Neural crest cell (in vitro differentiated cells): ENCODE measurements around the gene CPLX1. TPM values are rescaled to one million over a fixed set of nuclear protein-coding genes. Genes with fewer than 3 reads are reported as not detected.

Experiments
- DNase-seq: peaks from one replicate; pipeline ENCODE4 v3.0.0; 2021; ENCODE audit warnings: low read depth, mixed read lengths, low spot score
- H3K27ac Mint-ChIP-seq: one replicate; pipeline ENCODE4 v1.8.0; 2021; ENCODE audit warnings: mild to moderate bottlenecking, mixed read lengths; ENCODE audit not compliant: unreplicated experiment
- H3K27me3 Mint-ChIP-seq: 2 replicates; pipeline ENCODE4 v1.8.0; 2021; ENCODE audit warnings: low read depth, mild to moderate bottlenecking, mixed read lengths
- H3K36me3 Mint-ChIP-seq: 2 replicates; pipeline ENCODE4 v1.8.0; 2021; ENCODE audit warnings: low read depth, mild to moderate bottlenecking, mixed read lengths
- H3K4me1 Mint-ChIP-seq: 2 replicates; pipeline ENCODE4 v1.8.0; 2021; ENCODE audit warnings: mixed read lengths
- H3K4me3 Mint-ChIP-seq: one replicate; pipeline ENCODE4 v1.8.0; 2021; ENCODE audit warnings: mild to moderate bottlenecking, mixed read lengths
- H3K9me3 Mint-ChIP-seq: 2 replicates; pipeline ENCODE4 v1.8.0; 2021; ENCODE audit warnings: mixed read lengths
- total RNA-seq: library from RNA; stranded (reverse); gene quantifications from 2 replicates; pipeline ENCODE4 v1.2.1, GENCODE V29; 2021
- TF ChIP-seq, protein P1 (sequence below): fragments of 200-600 bp; sonication (generic); conservative IDR thresholded peaks from 2 replicates; pipeline ENCODE4 v1.5.0; 2021; ENCODE audit warnings: antibody characterized with exemption, mild to moderate bottlenecking

The CPLX1 gene
- total RNA-seq, 1 donor from 2014 or later, result 2.0 TPM

- Mint-ChIP-seq H3K27ac (no peak overlapping the region), H3K4me1 (no peaks in the 10 kb centered on the region), H3K9me3 (peaks cover 6% of the 10 kb centered on the region), H3K36me3 (peaks cover 12% of the 10 kb centered on the region), H3K4me3 (no peak overlapping the region), H3K27me3 (no peaks in the 10 kb centered on the region)
- DNase-seq, result no peak
- TF ChIP-seq, protein P1, sequence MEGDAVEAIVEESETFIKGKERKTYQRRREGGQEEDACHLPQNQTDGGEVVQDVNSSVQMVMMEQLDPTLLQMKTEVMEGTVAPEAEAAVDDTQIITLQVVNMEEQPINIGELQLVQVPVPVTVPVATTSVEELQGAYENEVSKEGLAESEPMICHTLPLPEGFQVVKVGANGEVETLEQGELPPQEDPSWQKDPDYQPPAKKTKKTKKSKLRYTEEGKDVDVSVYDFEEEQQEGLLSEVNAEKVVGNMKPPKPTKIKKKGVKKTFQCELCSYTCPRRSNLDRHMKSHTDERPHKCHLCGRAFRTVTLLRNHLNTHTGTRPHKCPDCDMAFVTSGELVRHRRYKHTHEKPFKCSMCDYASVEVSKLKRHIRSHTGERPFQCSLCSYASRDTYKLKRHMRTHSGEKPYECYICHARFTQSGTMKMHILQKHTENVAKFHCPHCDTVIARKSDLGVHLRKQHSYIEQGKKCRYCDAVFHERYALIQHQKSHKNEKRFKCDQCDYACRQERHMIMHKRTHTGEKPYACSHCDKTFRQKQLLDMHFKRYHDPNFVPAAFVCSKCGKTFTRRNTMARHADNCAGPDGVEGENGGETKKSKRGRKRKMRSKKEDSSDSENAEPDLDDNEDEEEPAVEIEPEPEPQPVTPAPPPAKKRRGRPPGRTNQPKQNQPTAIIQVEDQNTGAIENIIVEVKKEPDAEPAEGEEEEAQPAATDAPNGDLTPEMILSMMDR, result no peak
These were observed 9.4 kb upstream of the CPLX1 start for GRCh38 chr4:835148-836002.

- peaks cover 6% of the 10 kb centered on the region for H3K36me3 Mint-ChIP-seq
- DNase-seq, result no peak
- no peak overlapping the region for H3K27ac Mint-ChIP-seq
- TF ChIP-seq, protein P1, result no peak
- H3K4me3 Mint-ChIP-seq, result no peak overlapping the region
- H3K27me3 Mint-ChIP-seq, result peaks cover under 1% of the 10 kb centered on the region
- peaks cover 3% of the 10 kb centered on the region for H3K9me3 Mint-ChIP-seq
- H3K4me1 Mint-ChIP-seq, result no peaks in the 10 kb centered on the region
These were observed 8.6 kb upstream of the CPLX1 start for GRCh38 chr4:834368-835147.

GRCh38 chr4:833731-834367 is 7.9 kb upstream of the CPLX1 start:
- DNase-seq, result no peak
- no peak overlapping the region for H3K27ac Mint-ChIP-seq
- H3K27me3 Mint-ChIP-seq, result peaks cover 6% of the 10 kb centered on the region
- no peaks in the 10 kb centered on the region for H3K4me1 Mint-ChIP-seq
- H3K9me3 Mint-ChIP-seq, result peaks cover 2% of the 10 kb centered on the region
- peaks cover 4% of the 10 kb centered on the region for H3K36me3 Mint-ChIP-seq
- TF ChIP-seq, protein P1, result no peak
- H3K4me3 Mint-ChIP-seq, result no peak overlapping the region

DNA sequence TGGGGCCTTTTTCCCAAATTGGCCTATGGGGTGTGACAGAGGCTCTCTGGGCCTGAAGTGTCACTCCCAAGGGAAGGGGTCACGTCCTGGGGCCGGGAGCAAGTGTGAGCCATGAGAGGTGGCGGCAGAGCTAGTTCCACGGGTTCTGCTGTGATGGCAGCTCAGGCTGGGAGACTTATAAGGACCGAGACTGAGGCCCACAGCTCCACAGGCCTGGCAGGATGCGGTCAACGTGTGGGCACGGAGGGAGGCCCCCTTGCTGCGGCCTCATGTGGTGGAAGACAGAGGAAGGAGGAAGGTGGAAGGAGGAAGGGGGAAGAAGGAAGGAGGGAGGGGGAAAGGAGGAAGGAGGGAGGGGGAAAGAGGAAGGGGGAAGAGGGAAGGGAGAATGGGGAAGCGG is 7.2 kb upstream of the CPLX1 start:
- H3K36me3 Mint-ChIP-seq, result peaks cover 3% of the 10 kb centered on the region
- TF ChIP-seq, protein P1, result no peak
- peaks cover 13% of the 10 kb centered on the region for H3K27me3 Mint-ChIP-seq
- no peaks in the 10 kb centered on the region for H3K4me1 Mint-ChIP-seq
- no peak overlapping the region for H3K4me3 Mint-ChIP-seq
- DNase-seq, result no peak
- no peak overlapping the region for H3K27ac Mint-ChIP-seq
- H3K9me3 Mint-ChIP-seq, result no peaks in the 10 kb centered on the region

DNA sequence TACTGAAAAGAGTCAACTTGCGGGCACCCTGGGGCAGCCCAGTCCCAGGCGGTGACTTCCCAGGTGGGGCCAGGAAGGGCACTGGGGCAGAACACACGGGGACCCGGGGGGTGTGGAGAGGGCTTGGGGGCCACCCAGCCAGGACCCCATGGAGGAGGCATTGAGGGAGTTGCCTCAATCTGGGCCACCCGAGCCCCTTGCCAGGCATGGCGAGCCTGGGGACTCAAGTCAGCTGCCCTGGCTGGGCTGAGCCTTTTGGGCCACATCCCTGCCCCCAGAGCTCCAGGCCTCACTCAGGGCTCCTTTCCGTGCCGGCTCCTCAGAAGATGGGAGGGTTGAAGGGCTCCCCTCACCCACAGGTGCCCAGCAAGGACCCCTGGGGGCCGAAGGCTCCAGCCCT is 6.6 kb upstream of the CPLX1 start:
- TF ChIP-seq, protein P1, result no peak
- peaks cover 19% of the 10 kb centered on the region for H3K27me3 Mint-ChIP-seq
- no peak overlapping the region for H3K4me3 Mint-ChIP-seq
- H3K27ac Mint-ChIP-seq, result no peak overlapping the region
- H3K36me3 Mint-ChIP-seq, result no peaks in the 10 kb centered on the region
- no peaks in the 10 kb centered on the region for H3K4me1 Mint-ChIP-seq
- no peak for DNase-seq
- no peaks in the 10 kb centered on the region for H3K9me3 Mint-ChIP-seq
